Measurements from ENCODE around the gene MLLT3.

GRCh38 chr9:20561531-20561930 lies 60.8 kb downstream of the MLLT3 start:
- TF ChIP-seq CTCF (IDR thresholded peaks at IDR 0.05) (no peak), EZH2phosphoT487 (IDR thresholded peaks at IDR 0.05) (no peak), EZH2 (IDR thresholded peaks at IDR 0.05) (no peak)
